Hepatocyte (in vitro differentiated cells): ENCODE data around the gene ELAVL3. TPM values are rescaled to one million over a fixed set of nuclear protein-coding genes. Genes with fewer than 3 reads are reported as not detected.

Experiments used
- DNase-seq: peaks from one replicate; pipeline ENCODE4 v3.0.0-alpha.2; 2016; ENCODE audit warnings: low spot score
- H2AFZ ChIP-seq: fragments of 200-600 bp; sonication (generic); 2 replicates; pipeline ENCODE4 v1.6.0; 2016; ENCODE audit warnings: antibody characterized with exemption, mild to moderate bottlenecking
- H3K27ac ChIP-seq: fragments of 200-600 bp; sonication (generic); 2 replicates; pipeline ENCODE4 v1.5.1; 2016; ENCODE audit warnings: mild to moderate bottlenecking
- H3K27me3 ChIP-seq: fragments of 200-600 bp; sonication (generic); 2 replicates; pipeline ENCODE4 v1.6.1; 2016
- H3K36me3 ChIP-seq: fragments of 200-600 bp; sonication (generic); replicated peaks from 2 replicates; pipeline ENCODE4 v1.5.1; 2016; ENCODE audit warnings: low read depth; ENCODE audit not compliant: insufficient read depth
- H3K4me1 ChIP-seq: fragments of 200-600 bp; sonication (generic); 2 replicates; pipeline ENCODE4 v1.5.1; 2016; ENCODE audit warnings: mild to moderate bottlenecking, moderate library complexity; ENCODE audit not compliant: insufficient read depth
- H3K4me2 ChIP-seq: fragments of 200-600 bp; sonication (generic); 2 replicates; pipeline ENCODE4 v1.6.0; 2016
- H3K4me3 ChIP-seq: fragments of 200-600 bp; sonication (generic); 2 replicates; pipeline ENCODE4 v1.5.1; 2016; ENCODE audit warnings: mild to moderate bottlenecking
- H3K79me2 ChIP-seq: fragments of 200-600 bp; sonication (generic); 2 replicates; pipeline ENCODE4 v1.6.0; 2017; ENCODE audit warnings: mild to moderate bottlenecking
- H3K9me2 ChIP-seq: fragments of 200-600 bp; sonication (generic); replicated peaks from 2 replicates; pipeline ENCODE4 v1.6.0; 2017; ENCODE audit warnings: mild to moderate bottlenecking; ENCODE audit not compliant: insufficient read depth
- H3K9me3 ChIP-seq: fragments of 200-600 bp; sonication (generic); 2 replicates; pipeline ENCODE4 v1.5.1; 2016; ENCODE audit warnings: low read depth, mild to moderate bottlenecking
- H4K20me1 ChIP-seq: fragments of 200-600 bp; sonication (generic); 2 replicates; pipeline ENCODE4 v1.6.0; 2016; ENCODE audit warnings: mild to moderate bottlenecking; ENCODE audit not compliant: insufficient read depth, poor library complexity, severe bottlenecking
- EZH2 ChIP-seq: fragments of 200-600 bp; sonication (generic); IDR thresholded peaks from 2 replicates; pipeline ENCODE4 v1.6.1; 2016; ENCODE audit warnings: antibody characterized with exemption, mild to moderate bottlenecking, borderline replicate concordance
- EZH2phosphoT487 ChIP-seq: fragments of 200-600 bp; sonication (generic); IDR thresholded peaks from one replicate; pipeline ENCODE4 v1.6.1; 2018; ENCODE audit warnings: antibody characterized with exemption, mild to moderate bottlenecking, low read depth, moderate library complexity; ENCODE audit not compliant: unreplicated experiment, severe bottlenecking
- WGBS: methylation state at CpG from one replicate; pipeline ENCODE4 v1.1.6; 2016; ENCODE audit warnings: low lambda C conversion rate; ENCODE audit errors: missing lambda C conversion rate; 5-methylcytosine and 5-hydroxymethylcytosine counted together
- polyA plus RNA-seq: library from polyadenylated mRNA; unstranded; fragments of >200 nt; fragmentation: Nextera tagmentation; extraction: Ambion mirVana; gene quantifications from 2 replicates; pipeline ENCODE4 v1.2.1, GENCODE V29; 2016
- total RNA-seq: library from RNA; depleted of rRNA; stranded (reverse); fragments of >200 nt; gene quantifications from 2 replicates; pipeline ENCODE4 v1.2.3, GENCODE V29; 2014
- TF ChIP-seq, protein P1 (sequence below): fragments of 200-600 bp; sonication (generic); IDR thresholded peaks from 2 replicates; pipeline ENCODE4 v1.5.1; 2016; ENCODE audit warnings: antibody characterized with exemption, mild to moderate bottlenecking; ENCODE audit not compliant: poor library complexity

ELAVL3 gene
- total and polyA plus RNA-seq, 2 experiments from 2014 or later = 0.11 to 0.30 TPM

DNA sequence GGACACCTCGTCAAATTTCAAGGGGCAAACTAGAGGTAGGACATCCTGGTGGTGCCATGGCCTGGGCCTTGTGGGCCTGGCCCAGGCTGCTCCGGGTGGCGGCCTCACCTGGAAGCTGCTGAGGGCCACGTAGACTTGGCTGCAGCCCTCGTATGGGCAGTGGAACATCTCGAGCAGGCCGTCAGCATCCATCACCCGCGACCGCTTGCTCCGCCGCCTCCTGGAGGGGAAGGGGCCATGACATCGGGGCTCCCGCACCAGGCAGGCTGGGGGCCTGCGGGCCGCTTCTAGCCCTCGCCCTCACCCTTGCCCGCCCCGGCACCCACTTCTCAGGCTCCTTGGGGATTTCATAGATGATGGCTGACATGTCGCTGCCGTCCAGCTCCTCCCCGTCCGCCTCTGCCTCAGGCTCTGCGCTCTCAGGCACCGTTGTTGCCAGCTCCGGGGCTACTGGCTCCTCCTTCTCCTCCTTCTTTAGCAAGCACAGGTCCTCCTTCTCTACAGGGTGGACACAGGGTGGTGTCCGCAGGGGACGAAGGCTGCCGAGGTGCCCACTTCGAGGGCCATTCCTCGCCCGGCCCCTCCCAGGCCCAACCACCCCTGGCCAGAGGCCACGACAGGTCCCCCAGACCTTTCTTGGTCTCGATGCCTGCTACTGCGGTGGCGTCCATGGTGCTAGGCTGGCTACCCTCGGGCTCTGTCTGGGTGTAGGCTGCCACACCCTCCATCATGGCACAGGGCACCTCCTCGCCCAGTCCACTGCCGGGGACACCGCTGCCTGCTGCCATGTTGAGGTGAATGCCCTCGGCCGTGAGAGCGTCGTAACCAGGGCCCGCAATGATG is 6.0 kb upstream of the ELAVL3 start:
- H3K27me3 ChIP-seq = peaks cover 13% of the 10 kb centered on the region
- H3K9me3 ChIP-seq = no peaks in the 10 kb centered on the region
- no peak overlapping the region for H2AFZ ChIP-seq
- H3K79me2 ChIP-seq = no peaks in the 10 kb centered on the region
- no peak for DNase-seq
- TF ChIP-seq, protein P1, sequence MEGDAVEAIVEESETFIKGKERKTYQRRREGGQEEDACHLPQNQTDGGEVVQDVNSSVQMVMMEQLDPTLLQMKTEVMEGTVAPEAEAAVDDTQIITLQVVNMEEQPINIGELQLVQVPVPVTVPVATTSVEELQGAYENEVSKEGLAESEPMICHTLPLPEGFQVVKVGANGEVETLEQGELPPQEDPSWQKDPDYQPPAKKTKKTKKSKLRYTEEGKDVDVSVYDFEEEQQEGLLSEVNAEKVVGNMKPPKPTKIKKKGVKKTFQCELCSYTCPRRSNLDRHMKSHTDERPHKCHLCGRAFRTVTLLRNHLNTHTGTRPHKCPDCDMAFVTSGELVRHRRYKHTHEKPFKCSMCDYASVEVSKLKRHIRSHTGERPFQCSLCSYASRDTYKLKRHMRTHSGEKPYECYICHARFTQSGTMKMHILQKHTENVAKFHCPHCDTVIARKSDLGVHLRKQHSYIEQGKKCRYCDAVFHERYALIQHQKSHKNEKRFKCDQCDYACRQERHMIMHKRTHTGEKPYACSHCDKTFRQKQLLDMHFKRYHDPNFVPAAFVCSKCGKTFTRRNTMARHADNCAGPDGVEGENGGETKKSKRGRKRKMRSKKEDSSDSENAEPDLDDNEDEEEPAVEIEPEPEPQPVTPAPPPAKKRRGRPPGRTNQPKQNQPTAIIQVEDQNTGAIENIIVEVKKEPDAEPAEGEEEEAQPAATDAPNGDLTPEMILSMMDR = no peak
- TF ChIP-seq EZH2 (no peak), EZH2phosphoT487 (no peak)
- H3K36me3 ChIP-seq = no peaks in the 10 kb centered on the region
- peaks cover 5% of the 10 kb centered on the region for H3K4me1 ChIP-seq
- no peaks in the 10 kb centered on the region for H4K20me1 ChIP-seq
- H3K4me2 ChIP-seq = no peak overlapping the region
- WGBS = 95% methylated on average over 44 of the region's 45 CpGs
- no peak overlapping the region for H3K27ac ChIP-seq
- no peak overlapping the region for H3K4me3 ChIP-seq
- no peaks in the 10 kb centered on the region for H3K9me2 ChIP-seq

DNA sequence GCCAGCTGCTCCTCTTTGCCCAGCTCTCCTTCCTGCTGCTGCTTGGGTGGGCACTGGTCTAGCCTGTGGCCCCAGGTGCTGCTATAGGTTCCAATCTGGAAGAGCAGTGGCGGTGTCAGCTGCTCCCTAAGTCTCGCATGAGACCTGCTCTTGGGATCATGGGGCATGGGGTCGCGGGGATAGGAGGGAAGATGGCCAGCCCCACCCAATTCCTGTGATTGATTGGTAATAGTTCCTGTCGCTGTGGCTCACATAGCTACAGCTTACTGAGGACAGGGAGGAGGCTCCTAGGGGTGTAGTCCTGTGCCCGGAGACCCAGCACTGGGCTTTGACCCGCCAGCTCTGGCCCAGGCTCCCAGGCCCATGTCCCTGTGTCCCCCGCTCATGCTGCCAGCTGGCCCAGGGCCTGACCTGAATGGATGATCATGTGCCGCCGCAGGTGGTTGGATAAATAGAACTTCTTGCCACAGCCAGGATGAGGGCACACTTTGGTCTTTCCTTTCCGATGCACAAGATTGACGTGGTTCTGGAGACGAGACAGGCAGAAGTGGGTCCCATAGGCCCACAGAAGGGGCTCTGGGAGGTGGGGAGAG is 4.5 kb upstream of the ELAVL3 start:
- Histone ChIP-seq H3K4me1 (peaks cover 5% of the 10 kb centered on the region), H3K9me2 (no peaks in the 10 kb centered on the region), H3K79me2 (no peaks in the 10 kb centered on the region), H4K20me1 (no peaks in the 10 kb centered on the region), H3K27me3 (peaks cover 29% of the 10 kb centered on the region), H3K36me3 (no peaks in the 10 kb centered on the region), H2AFZ (no peak overlapping the region), H3K4me3 (no peak overlapping the region), H3K27ac (no peak overlapping the region), H3K9me3 (no peaks in the 10 kb centered on the region), H3K4me2 (no peak overlapping the region)
- DNase-seq = no peak
- TF ChIP-seq EZH2phosphoT487 (no peak), EZH2 (no peak)
- TF ChIP-seq, protein P1 = no peak
- 95% methylated on average over 13 of the region's 13 CpGs for WGBS

DNA sequence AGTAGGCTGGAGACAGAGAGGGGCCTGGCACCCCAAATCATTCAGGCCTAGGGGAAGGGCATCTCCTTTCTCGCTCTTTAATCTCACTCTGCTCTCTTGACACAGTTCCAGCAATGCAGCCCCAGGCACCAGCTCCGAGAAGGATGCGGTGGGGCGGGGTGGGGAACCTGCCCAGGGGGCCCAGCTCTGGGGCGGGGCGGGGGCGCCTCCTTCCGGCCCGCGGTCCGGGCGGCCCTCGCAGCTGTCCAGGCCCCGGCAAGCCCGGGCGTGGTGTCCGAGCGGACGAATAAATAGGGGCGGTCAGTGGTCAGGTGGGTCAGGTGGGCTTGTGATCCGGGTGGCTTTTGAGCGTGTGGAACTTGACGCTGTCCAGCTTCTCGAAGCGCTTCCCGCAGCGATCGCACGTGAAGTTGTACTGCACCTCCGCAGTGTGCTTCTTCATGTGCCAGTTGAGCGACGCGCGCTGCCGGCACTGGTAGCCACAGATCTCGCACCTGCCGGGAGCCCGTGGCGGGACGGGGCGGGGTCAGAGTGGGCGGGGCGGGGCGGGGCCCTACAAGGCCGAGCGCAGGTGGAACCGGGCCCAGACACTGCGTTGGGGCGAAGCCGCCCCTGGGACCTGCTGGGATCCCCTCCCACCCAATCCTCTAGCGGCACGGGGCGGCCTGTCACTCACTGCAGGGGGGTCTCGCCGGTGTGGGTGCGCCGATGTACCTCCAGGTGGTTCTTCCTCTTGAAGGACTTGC is 2.7 kb upstream of the ELAVL3 start:
- H3K9me2 ChIP-seq = no peaks in the 10 kb centered on the region
- no peak for DNase-seq
- H3K79me2 ChIP-seq = no peaks in the 10 kb centered on the region
- no peak overlapping the region for H2AFZ ChIP-seq
- no peak overlapping the region for H3K4me2 ChIP-seq
- H3K36me3 ChIP-seq = no peaks in the 10 kb centered on the region
- H3K27ac ChIP-seq = no peak overlapping the region
- 94% methylated on average over 29 of the region's 57 CpGs for WGBS
- TF ChIP-seq EZH2 = no peak
- no peak for TF ChIP-seq EZH2phosphoT487
- TF ChIP-seq, protein P1 = no peak
- peaks cover 5% of the 10 kb centered on the region for H3K4me1 ChIP-seq
- H3K9me3 ChIP-seq = no peaks in the 10 kb centered on the region
- H3K27me3 ChIP-seq = peaks cover 47% of the 10 kb centered on the region
- no peaks in the 10 kb centered on the region for H4K20me1 ChIP-seq
- H3K4me3 ChIP-seq = no peak overlapping the region
